HCEC 1CT (cell line): ENCODE measurements around the gene KLHL40.
A peak's percentile ranks its signal among the peaks of the same experiment; 100 is the strongest.

Experiments
- DNase-seq: peaks from one replicate; pipeline ENCODE4 v3.0.0-alpha.2; 2017

The KLHL40 gene

DNA sequence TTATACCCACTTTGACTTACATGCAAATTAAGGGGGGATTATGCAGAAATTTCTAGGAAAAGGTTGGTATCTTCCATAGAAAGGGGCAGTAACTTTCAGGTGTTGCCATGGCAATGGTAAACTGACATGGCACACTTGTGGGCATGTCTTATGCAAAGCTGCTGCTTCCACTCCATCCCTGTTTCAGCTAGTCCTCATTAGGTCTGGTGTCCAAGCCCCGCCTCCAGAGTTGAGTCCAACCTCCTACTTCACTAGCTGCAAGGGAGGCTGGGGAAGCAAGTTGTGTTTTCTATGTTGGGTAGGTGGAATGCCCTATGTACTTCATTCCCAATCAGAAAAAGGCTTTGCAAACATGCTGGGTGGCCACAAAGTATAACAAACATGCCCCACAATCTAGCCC is 14.7 kb upstream of the KLHL40 start:
- no peak for DNase-seq

DNA sequence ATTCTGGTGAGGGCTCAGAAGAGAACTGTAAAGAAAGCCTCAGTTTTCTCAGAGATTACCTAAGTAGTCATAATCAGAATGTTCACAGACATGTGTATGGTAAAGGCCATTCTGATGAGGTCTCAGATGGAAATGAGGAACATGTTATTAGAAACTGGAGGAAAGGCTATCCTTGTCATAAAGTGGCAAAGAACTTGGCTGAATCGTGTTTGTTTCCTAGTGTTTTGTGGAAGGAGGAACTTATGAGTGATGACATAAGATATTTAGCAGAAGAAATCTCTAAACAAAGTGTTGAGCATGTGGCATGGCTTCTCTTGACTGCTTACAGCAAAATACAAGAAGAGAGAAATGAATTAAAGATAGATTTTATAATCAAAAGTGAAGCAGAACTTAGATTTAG is 12.8 kb upstream of the KLHL40 start:
- no peak for DNase-seq

DNA sequence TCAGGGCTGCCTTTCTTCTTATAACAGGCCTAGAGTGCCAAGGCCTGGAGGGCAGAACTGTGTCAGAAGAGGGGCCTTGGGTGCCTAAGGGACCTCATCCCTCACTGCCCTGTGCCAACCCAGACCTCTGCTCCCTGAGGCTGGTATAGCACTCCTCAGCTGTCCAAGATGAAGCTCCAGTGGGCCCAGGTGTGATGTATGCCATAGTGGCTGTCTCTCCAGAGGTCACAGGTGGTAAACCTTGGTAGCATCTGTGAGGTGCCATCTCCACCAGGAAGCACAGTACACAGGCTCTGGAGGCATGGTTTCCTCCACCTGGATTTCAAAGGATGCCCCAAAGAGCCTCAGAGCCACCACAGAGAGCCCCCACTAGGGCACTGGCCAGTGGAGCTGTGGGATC is 12.3 kb upstream of the KLHL40 start:
- no peak for DNase-seq

DNA sequence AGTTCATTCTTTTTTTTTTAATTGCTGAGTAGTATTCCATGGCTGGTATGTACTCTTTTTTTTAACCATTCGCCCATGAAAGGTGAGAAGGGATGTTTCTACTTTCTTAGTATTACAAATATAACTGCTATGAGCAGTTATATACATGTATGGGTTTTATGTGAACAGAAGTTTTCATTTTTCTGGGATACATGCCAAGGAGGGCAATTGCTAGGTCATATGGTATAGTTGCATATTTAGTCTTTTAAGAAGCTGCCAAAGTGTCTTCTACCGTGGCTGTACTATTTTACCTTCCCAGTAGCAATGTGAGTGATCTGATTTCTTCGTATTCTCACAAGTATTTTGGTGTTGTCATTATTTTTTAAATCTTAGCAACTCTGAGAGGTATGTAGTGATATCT is 11.2 kb upstream of the KLHL40 start:
- peak; percentile 22 for DNase-seq

DNA sequence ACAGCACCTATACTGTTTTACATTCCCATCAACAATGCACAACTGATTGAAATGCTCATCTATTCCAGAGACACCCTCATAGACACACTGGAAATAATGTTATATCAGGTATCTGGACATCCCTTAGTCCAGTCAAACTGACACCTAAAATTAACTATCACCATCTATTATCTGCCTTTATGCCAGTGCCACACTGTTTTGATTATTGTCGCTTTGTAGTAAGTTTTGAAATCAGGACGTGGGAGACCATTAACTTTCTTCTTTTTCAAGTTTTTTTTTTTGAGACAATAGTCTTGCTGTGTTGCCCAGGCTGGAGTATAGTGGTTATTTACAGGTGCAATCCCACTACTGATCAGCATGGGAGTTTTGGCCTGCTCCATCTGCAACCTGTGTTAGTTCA is 9.4 kb upstream of the KLHL40 start:
- DNase-seq = no peak

DNA sequence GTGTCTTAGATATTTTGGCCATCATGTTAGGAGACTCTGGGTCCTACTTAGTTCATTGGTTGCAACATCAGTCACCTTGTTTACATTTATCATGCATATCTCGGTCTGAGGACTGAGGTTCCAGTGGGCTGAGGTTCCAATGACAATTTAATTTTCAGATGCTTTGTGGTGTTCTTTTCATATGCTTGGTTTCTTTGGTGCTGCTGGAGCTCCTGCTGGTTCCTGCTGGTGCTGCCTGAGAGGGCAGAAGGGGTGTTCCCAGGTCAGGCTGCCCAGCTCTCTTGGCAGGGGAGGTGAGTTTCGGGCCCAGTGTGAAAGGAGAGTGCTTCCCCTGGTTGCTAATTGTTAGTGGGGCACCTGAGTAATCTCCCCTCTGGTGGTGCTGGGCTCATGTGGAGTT is 6.9 kb upstream of the KLHL40 start:
- DNase-seq = no peak

DNA sequence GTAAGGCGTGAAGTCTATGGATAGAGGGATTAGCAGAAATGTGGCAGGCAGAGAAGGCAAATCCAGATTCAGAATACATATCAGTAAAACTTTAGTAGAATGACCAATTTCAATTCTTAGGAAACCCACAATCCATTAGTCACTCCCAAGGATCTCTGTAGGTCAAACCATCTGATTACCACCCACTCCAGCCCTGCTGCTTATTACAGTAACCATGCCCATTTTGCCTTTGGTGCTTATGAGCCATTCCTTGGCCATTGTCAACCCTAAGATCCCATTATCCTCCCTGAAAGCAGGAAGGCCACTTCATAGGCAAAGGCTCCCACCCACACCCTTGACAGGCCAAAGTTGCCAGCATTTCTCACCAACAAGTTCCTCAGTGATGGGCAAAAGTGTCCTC is 5.1 kb upstream of the KLHL40 start:
- DNase-seq = peak; percentile 72

DNA sequence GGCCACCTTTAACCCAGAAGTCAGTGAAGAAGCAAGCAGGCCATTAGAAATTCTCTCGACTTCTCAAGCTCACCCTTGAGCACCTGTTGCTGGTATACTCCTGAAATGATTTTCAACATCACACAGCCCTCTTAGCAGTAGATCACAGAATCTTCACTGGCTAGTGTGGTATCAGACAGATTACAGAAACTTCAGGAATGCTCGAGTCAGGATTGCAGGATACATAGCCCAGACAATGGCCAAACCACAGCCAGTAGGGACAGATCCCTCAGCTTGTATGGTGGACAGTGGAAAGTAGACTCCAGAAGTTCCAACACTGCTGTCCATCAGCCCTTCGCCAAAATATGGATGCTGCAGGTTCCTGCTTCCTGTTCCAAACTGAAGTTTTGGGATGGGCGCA is 4.5 kb upstream of the KLHL40 start:
- peak; percentile 48 for DNase-seq

DNA sequence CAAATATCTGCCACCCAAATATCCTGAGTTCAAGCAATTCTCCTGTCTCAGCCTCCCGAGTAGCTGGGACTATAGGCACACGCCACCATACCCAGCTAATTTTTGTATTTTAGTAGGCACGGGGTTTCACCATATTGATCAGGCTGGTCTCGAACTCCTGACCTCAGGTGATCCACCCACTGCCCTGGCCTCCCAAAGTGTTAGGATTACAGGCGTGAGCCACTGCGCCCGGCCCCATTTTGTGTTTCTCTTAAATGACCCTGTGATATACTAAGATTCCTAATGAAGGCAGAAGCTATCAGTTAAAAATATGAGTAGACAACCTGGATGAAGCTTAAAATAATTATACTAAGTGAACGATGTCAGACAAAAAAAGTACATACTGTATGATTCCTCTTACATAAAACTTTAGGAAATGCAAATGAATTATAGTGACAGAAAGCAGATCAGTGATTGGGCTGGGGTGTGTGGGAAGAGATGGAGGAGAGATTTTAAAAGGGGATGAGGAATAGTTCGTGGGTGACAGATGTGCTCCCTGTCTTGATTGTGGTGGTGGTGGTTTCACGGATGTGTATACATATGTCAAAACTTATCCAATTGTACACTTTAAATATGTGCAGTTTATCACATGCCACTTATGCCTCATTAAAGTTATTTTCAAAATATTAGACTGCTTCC is 3.8 kb upstream of the KLHL40 start:
- no peak for DNase-seq

DNA sequence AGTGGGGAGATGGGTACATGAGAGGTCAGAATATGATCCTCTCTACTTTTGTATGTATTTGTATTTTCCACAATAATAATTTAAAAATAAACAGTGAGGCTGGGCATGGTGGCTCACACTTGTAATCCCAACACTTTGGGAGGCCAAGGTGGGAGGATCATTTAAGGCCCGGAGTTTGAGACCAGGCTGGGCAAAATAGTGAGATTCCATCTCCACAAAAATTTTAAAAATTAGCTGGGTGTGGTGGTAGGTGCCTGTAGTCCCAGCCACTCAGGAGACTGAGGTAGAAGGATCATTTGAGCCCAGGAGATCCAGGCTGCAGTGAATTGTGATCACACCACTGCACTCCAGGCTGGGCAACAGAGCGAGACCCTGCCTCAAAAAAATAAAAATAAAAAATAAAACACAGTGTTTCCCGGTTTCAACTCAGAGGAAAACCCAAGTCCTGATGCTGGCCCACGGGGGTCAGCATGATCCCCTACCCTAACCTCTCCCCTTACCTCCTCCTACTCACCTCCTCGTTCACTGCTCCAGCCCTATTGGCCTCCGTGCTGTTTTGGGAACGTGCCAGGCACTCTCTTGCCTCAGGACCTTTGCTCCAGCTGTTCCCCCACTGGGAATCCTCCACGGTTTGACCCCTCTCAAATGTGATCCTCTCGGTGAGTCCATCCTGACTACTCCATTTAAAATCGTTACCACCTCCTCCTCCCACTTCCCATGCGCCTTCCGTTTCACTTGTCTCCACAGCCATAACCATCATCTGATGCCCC is 2.9 kb upstream of the KLHL40 start:
- no peak for DNase-seq

DNA sequence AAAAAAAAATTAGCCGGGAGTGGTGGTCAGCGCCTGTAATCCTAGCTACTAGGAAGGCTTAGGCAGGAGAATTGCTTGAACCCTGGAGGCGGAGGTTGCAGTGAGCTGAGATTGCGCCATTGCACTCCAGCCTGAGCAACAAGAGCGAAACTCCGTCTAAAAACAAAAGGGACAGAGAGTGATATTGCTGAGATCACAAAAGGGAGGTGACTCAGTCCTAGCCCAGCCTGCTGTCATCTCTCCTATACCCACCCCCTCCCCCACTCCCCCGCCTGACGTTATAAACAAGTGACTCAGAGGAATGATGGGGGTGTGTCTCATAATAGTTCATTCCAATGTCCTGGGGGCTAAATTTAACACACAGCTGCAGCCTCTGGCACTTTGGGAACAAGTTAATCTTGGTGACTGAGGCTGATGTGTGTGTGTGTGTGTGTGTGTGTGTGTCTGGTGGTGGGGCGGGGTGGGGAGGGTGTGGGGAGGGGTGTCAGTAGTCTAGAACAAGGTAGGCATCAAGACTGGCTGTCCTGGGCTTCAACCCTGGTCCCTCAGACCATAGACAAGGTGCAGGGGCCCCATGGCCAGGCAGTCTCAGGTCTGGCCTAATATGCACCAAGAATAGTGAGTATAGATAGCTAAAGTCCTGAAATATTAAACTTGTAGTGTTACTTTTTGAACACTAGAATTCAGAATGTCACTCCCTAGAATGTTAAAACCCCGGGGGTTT is 1.3 kb upstream of the KLHL40 start:
- peak; percentile 97 for DNase-seq

DNA sequence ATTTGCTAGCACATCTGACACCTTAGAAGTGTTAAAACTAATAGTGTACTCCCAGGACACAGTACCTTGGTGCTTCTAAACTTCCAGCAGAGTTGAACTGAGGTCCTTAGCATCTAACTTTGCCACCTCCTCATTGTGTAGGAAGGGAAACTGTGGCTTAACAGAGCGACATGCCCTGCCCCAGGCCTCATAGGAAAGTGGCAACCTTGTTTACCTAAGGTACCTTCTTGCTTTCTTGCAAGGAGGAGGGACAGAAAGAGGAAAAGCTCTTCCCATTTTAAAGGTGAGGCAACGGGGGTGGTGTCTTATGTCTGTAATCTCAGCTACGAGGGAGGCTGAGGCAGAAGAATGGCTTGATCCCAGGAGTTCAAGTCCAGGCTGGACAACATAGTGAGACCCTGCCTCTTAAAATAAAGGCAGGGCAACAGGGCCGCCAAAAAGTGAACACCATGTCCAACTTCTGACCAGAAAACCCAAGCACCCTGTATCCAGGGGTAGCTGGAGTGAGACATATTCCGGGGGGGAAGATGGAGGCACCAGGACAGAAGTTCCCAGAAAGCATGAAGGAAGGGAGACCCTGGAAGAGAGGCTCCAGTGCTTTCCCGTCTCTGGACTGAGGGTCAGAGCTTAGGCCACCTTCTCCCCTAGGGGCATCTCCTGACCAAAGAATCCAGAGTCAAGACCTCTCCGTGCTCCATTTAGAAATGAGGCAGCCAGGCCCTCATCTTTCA is 540 bp upstream of the KLHL40 start:
- no peak for DNase-seq

DNA sequence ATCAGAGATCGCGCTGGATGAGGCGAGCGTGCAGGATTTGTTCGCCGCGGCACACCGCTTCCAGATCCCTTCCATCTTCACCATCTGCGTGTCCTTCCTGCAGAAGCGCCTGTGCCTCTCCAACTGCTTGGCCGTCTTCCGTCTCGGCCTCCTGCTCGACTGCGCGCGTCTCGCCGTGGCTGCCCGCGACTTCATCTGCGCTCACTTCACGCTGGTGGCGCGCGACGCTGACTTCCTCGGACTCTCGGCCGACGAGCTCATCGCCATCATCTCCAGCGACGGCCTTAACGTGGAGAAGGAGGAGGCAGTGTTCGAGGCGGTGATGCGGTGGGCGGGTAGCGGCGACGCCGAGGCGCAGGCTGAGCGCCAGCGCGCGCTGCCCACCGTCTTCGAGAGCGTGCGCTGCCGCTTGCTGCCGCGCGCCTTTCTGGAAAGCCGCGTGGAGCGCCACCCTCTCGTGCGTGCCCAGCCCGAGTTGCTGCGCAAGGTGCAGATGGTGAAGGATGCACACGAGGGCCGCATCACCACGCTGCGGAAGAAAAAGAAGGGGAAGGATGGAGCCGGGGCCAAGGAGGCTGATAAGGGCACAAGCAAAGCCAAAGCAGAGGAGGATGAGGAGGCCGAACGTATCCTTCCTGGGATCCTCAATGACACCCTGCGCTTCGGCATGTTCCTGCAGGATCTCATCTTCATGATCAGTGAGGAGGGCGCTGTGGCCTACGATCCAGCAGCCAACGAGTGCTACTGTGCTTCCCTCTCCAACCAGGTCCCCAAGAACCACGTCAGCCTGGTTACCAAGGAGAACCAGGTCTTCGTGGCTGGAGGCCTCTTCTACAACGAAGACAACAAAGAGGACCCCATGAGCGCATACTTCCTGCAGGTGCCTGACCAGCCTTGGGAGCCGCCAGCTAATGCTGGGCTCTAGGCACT is 819 bp downstream of the KLHL40 start:
- no peak for DNase-seq

DNA sequence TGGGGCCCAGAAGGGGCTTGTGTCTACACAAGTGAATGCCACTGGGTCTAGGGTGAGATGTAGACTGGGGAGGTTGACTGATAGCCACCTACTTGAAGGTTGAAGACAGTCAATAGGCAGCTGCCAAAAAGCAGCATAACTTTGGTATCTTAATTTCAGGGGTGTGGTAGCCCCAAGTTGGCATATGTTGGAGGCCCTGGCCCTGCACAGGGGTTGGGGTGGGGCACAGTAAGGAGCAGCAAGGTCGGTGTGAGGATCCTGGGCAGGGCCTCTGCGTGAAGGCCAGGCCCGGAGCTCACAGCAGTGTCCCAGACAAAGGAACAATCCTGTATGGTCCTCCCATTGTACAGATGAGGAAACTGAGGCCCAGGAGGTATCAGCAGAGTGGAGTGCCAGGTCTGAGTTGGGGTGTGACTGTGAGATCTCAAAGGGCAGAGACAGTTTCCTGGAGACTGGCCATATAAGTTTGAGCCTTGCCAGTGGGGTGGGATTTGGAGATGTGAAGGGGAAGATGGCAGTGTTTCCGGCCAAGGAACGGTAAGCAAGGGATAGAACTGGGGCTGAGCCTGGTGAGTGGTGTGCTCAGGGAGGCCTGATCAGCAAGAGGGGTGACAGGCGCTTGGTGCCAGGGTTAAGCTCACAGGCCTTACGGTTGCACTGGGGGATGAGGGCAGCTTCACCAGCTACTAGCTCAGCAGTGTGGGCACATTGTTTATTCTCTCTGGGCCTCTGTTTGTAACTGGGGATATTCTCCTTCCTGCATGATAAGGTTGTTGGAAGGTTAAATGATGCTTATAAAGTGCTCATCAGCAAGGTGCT is 1.7 kb downstream of the KLHL40 start:
- no peak for DNase-seq

DNA sequence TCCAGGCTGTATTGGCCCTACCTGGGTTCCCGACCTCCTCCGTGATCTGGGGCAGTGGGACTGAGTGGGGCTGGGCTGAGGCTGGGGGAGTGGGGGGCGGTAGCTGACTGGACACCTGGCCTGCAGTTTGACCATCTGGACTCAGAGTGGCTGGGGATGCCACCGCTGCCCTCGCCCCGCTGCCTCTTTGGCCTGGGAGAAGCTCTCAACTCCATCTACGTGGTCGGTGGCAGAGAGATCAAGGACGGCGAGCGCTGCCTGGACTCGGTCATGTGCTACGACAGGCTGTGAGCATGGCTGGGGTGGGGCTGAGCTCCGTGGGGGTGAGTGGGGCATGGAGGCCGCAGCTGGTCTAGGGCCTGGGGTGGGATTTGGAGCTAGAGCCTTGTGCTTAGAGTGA is 2.7 kb downstream of the KLHL40 start:
- DNase-seq = no peak

DNA sequence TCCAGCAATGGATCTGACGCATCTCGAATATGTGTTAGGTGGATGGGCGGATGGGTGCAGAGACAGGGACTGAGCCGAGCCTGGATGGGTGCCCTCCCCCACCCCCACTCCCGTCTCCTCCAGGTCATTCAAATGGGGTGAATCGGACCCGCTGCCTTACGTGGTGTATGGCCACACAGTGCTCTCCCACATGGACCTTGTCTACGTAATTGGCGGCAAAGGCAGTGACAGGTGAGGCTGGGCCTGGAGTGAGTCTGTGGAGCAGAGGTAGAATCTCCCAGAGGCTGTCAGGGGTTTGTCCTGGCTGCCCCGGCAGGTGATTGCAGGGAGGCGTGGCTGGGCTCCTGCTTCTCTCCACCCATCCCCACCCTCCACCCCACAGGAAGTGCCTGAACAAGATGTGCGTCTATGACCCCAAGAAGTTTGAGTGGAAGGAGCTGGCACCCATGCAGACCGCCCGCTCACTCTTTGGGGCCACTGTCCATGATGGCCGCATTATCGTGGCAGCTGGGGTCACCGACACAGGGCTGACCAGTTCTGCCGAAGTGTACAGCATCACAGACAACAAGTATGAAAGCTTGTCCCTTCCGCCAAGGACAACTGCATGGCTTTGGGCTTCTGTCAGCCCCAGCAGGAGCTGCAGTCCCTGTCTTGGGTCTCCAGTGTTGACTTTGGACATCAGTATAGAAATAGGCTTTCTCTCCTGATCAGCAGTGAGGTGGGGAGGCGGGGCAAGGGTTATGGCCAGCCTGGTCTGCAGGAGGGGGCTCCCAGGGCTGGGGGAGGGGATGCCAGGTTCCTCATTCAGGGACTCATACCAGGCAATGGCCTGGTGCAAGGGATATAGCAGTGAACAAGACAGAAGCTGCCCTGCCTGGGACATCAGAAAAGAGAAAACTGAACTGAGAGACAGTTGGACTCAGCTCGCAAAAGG is 3.4 kb downstream of the KLHL40 start:
- no peak for DNase-seq

DNA sequence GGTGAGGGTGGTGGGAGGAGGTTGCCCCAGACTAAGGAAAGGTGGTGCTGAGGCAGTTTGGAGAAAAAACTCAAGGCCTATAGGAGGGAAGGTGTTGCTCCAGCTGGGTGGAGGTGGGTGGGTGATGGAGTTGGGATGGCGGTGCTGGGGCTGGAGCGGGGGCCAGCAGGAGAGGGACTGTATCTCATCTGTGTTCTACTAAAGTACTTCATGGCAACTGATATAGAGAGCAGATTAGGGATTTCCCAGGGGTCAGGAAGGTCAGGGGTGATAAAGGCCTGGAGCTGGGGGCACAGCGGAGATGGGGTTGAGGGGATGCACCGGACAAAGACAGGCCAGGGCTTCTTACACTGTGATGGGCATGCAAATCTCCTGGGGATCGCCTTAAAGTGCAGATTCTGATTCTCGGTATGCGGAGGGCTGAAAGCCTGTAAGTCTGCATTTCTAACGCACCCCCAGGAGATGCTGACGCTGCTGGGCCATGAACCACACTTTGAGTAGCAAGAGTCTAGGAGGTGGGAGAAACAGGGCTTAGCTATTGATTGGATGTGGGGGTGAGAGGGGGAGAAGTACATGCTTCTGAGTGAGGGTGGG is 4.2 kb downstream of the KLHL40 start:
- DNase-seq = no peak

DNA sequence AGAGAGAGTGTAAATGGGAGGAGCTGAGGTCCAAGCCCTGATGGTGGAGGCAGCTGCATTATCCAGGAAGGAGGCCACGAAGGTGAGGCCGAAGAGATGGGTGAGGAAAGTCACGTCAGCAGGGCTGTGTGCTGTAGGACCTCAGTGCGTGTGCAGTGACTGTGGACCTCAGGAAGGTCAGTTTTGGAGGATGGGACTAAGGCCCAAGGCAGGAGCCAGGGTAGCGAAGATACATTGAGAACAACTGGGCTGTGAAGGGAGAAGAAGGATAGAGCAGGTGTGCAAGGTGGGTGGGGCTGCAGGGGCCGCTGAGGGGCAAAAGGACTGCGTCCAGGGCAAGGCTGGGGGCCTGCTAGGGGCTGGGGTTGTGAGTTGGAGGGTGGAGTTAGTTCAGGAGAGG is 4.9 kb downstream of the KLHL40 start:
- no peak for DNase-seq

DNA sequence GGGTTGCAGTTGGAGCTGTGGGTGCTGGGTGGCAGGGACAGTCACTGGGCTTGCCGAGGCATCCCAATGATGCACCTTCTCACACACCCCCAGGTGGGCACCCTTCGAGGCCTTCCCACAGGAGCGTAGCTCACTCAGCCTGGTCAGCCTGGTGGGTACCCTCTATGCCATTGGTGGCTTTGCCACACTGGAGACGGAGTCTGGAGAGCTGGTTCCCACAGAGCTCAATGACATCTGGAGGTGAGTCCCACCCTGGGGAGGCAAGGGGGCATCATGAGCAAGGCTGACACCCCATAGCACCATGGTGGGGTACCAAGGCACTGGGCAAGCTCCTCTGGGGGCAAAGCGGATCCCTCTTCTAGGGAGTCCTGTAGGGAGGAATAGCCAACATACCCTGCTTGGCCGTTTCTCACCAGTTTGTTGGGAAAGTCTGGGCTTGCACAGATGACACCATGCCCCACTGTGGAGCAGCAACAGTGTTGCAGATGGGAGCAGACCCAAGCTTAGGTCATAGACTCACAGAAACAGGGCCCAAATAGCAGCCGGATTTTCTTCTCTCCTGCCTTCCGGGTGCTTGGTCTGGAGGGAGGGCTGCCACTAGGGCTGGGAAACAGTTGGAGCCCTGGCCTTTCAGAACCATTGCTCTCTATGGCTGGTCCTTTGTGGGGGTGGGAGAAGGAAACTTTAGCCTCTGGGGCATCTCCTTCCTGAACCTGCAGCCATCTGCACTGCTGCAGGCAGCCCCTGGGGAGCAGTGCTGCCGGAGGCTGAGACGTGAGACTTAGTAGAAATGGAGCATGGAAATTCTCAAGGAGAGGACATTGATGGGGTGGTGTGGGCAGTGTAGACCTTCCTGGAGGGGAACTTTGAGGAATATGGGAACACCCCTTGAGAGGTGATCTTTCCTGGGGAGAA is 5.7 kb downstream of the KLHL40 start:
- DNase-seq = no peak
